B cell (primary cell): Measurements from ENCODE around the gene STRN.

Experiments used
- CTCF ChIP-seq: fragments of 200-600 bp; IDR thresholded peaks from one replicate; pipeline ENCODE4 v1.8.0; 2022; ENCODE audit warnings: antibody characterized with exemption, mild to moderate bottlenecking
- EZH2 ChIP-seq: IDR thresholded peaks from 2 replicates; pipeline ENCODE4 v1.6.1; 2012; ENCODE audit warnings: borderline replicate concordance, low read depth, mild to moderate bottlenecking, moderate library complexity, low read length; ENCODE audit not compliant: insufficient read depth, poor library complexity, severe bottlenecking

- TF ChIP-seq CTCF, result no peak
- TF ChIP-seq EZH2, result no peak
These were observed 166.0 kb downstream of the STRN start for GRCh38 chr2:36800381-36800780.
